D721Med (cell line): Measurements from ENCODE around the gene STBD1.

Source experiments
- DNase-seq: peaks from one replicate; pipeline ENCODE4 v3.0.0; 2011; ENCODE audit warnings: low spot score; ENCODE audit not compliant: insufficient read length
- FAIRE-seq: peaks from 2 replicates; lab custom pipeline; 2011; peaks lifted over from hg19 to GRCh38; lab: Jason Lieb, UNC
- CTCF ChIP-seq: IDR thresholded peaks from 2 replicates; pipeline ENCODE4 v1.5.1; 2012; ENCODE audit warnings: mild to moderate bottlenecking, control low read depth; ENCODE audit not compliant: insufficient read depth; ENCODE audit errors: missing control alignments

Gene STBD1

GRCh38 chr4:76309939-76310550 is 3.5 kb downstream of the STBD1 start:
- no peak for TF ChIP-seq CTCF
- DNase-seq, result no peak
- peak; percentile 25 for FAIRE-seq

DNA sequence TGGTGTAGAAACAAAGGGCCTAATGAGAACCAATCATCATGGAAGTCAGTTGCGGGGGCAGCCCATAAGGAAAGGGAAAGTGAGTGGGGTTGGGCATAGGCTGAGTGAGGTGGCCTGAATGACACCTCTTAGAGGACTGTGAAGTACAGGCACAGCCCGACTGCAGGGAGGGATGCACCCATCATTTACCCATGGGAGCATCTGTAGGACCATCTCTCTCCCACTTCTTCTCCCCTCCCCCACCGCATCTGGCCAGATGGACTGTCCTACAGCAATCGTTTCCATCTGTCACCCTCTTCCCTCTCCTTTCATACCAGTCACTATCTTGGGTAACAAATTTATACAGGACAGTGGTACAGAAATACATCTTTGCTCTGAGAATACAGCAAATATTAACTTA is 4.2 kb downstream of the STBD1 start:
- DNase-seq (no peak), FAIRE-seq (no peak)
- TF ChIP-seq CTCF, result no peak

DNA sequence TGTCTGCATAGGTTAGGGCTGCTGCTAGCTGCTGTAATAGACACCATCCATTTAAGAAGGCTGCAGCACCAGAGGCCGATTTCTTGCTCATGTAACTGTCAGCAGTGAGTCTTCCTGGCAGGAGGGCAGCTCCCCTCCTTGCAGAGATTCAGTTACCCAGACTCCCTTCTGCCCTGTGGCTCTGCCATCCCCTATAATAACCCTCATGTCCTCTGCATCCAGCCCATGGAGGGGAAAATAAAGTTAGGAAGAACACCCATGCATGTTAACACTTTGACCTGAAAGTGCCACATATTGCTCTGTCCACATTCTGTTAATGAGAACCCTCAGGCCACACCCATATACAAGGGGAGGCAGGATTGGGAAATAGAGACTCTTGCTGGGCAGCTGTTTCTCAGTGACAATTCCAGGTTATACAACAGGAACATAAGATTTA is 5.4 kb downstream of the STBD1 start:
- DNase-seq, result no peak
- FAIRE-seq, result no peak
- no peak for TF ChIP-seq CTCF

DNA sequence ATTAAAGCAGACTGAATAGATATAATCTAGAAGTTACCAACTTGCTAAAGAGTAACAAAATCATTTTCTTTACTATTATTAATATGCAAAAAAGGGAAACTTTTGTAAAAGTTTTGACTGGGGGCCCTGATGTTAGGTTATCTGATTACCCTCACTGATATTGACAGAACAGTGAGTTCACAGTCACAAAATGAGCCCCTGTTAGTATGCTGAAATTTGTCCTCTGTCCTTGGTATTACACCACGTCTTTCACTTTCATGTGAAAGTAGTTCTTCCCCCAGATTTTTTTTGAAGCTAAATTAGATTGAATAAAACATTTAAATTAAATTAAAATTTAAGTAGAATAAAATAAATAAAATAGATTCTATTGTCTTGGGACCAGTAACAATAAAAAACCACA is 5.9 kb downstream of the STBD1 start:
- no peak for FAIRE-seq
- no peak for TF ChIP-seq CTCF

DNA sequence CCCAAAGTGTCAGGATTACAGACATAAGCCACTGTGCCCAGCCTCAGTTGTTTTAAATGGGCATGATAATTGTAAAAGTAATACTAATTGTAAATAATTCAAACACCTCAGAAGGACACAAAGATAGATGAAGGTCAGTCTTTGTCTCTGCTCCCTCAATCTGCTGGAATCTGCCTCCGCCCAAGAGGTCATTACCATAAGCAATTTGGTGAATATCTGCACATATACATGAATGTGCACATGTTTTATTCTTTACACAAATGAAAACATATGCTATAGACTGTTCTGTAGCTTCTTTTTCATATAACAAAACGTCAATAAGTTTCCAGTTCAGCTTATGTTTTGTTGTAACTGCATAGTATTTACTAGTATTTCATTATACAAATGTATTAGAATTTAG is 7.0 kb downstream of the STBD1 start:
- DNase-seq, result no peak
- no peak for FAIRE-seq
- no peak for TF ChIP-seq CTCF

More for the DNA sequence above, 5.9 kb downstream of the STBD1 start:
- no peak for DNase-seq

DNA sequence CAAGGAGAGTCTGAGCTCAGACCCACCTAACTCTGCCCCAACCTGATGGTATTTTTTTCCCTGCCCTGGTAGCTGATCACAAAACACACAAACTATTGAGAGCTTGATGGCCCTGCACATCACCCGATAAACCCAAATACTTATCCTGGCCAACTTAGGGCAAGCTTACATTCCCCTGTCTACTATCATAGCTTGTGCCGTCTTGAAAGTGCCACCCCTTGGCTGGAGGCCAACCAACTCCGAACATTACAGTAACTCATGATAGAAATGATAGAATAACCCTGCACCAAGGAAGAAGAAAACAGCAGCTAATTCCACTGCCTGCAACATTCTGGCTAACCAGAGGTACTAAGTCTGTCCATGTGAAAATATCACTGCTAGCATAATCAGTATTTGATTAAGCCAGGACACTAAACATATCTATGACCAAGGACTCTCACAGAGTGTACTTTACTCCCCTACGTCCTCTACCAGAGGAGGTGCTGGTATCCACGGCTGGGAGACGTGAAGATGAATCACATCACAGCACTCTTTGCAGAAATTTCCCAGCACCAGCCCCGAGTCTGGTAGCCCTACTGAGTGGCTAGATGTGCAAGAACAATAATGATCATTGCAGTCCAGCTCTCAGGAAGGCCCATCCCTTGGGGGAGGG is 8.9 kb downstream of the STBD1 start:
- FAIRE-seq, result no peak
- no peak for DNase-seq

More for the DNA sequence above, 8.9 kb downstream of the STBD1 start:
- TF ChIP-seq CTCF, result no peak
